IPS-15b (cell line): ENCODE data around the gene RBPJL.

Experiments
- H3K27me3 ChIP-seq: one replicate; pipeline ENCODE4 v1.6.1; 2013; ENCODE audit warnings: low read length; ENCODE audit not compliant: control insufficient read depth, insufficient read depth
- H3K36me3 ChIP-seq: one replicate; pipeline ENCODE4 v1.6.1; 2013; ENCODE audit warnings: low read length; ENCODE audit not compliant: control insufficient read depth, insufficient read depth
- H3K4me1 ChIP-seq: one replicate; pipeline ENCODE4 v1.6.1; 2013; ENCODE audit warnings: mild to moderate bottlenecking, low read length; ENCODE audit not compliant: control insufficient read depth, insufficient read depth
- H3K4me3 ChIP-seq: one replicate; pipeline ENCODE4 v1.5.1; 2013; ENCODE audit warnings: low read depth, low read length
- H3K9ac ChIP-seq: one replicate; pipeline ENCODE4 v1.6.1; 2013; ENCODE audit warnings: low read depth, mild to moderate bottlenecking, low read length
- H3K9me3 ChIP-seq: one replicate; pipeline ENCODE4 v1.6.1; 2013; ENCODE audit warnings: mild to moderate bottlenecking, low read length; ENCODE audit not compliant: control insufficient read depth, insufficient read depth

Gene RBPJL

DNA sequence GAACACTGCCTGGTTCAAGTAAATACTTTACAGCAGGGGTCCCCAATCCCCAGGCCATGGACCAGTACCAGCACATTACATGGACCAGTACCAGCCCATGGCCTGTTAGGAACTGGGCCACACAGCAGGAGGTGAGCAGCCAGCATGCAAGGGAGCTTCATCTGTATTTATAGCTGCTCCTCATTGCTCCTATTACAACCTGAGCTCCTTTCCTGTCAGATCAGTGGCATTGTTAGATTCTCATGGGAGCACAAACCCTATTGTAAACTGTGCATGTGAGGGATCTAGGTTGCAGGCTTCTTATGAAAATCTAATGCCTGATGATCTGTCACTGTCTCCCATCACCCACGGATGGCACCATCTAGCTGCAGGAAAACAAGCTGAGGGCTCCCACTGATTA is 12.0 kb upstream of the RBPJL start:
- H3K9ac ChIP-seq: no peak overlapping the region
- no peaks in the 10 kb centered on the region for H3K4me1 ChIP-seq
- no peaks in the 10 kb centered on the region for H3K36me3 ChIP-seq
- H3K27me3 ChIP-seq: peaks cover 31% of the 10 kb centered on the region
- H3K9me3 ChIP-seq: peaks cover 6% of the 10 kb centered on the region
- no peak overlapping the region for H3K4me3 ChIP-seq

DNA sequence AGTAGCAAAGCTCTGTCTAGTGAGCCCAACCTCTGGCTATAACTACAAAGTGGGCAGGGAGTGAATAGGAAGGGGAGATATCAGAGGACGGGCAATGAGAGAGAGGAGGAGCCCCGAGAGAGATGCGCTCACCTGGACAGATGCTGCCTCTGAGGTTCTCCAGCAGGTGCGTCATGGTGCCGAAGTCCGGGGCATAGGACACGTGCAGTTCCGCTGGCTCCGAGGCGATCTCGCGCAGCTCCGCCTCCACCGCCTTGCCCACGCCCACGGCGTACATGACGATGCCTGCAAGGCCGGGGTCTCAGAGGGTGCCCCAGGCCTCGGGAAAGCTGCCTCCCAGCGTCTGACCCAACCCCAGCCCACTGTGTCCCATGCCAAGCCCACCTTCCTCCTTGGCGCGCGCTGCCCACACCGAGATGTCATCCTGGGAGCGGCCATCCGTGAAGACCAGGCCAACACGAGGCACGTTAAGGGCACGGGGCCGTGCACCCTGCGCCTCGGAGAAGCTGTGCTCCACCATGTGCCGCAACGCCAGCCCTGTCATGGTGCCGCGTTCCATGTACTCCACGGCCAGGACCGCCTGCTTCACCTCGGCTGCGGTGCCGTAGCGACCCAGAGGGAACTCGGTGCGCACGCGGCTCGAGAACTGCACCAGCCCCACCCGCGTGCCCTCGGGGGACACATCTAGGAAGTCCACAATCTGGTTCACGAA is 8.7 kb upstream of the RBPJL start:
- Histone ChIP-seq H3K4me1 (peaks cover 3% of the 10 kb centered on the region), H3K9me3 (peaks cover 6% of the 10 kb centered on the region), H3K9ac (no peak overlapping the region), H3K27me3 (peaks cover 11% of the 10 kb centered on the region), H3K4me3 (no peak overlapping the region), H3K36me3 (no peaks in the 10 kb centered on the region)

DNA sequence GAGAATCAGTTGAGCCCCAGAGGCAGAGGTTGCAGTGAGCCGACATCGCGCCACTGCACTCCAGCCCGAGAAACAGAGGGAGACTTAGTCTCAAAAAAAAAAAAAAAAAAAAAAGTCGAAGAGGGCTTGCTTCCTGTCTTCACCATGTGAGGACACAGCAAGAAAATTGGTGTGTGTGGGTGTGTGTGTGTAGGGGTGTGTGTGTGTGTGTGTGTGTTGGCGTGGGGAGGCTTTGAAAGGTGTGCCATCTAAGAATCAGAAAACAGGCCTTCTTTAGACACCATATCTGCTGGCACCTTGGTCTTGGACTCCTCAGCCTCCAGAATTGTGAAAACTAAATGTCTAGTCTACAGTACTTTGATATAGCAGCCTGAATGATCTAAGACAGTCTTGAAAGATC is 6.9 kb upstream of the RBPJL start:
- Histone ChIP-seq H3K9me3 (peaks cover 2% of the 10 kb centered on the region), H3K36me3 (no peaks in the 10 kb centered on the region), H3K27me3 (no peaks in the 10 kb centered on the region), H3K9ac (no peak overlapping the region), H3K4me1 (peaks cover 3% of the 10 kb centered on the region), H3K4me3 (no peak overlapping the region)

DNA sequence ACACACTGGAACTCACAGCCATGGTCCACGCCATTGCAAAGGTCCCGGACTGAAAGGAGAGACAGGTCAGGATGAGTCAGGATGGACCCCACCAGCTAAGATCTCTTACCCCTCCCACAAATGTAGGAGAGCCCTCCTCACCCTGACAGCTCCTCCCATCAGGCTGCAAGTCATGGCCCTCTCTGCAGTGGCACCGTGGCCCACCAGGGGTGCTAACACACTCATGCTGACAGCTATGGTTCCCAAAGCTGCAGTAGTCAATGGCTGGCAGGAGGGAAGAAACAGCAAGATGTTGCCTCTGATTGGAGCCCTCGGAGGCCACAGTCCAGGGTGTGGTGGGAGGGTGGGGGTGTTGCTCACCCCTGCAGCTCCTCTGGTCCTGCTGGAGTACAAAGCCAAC is 5.7 kb upstream of the RBPJL start:
- no peaks in the 10 kb centered on the region for H3K9me3 ChIP-seq
- no peaks in the 10 kb centered on the region for H3K36me3 ChIP-seq
- no peak overlapping the region for H3K9ac ChIP-seq
- H3K4me3 ChIP-seq: peak overlapping the region; percentile 14
- H3K4me1 ChIP-seq: peaks cover 3% of the 10 kb centered on the region
- H3K27me3 ChIP-seq: peaks cover under 1% of the 10 kb centered on the region

DNA sequence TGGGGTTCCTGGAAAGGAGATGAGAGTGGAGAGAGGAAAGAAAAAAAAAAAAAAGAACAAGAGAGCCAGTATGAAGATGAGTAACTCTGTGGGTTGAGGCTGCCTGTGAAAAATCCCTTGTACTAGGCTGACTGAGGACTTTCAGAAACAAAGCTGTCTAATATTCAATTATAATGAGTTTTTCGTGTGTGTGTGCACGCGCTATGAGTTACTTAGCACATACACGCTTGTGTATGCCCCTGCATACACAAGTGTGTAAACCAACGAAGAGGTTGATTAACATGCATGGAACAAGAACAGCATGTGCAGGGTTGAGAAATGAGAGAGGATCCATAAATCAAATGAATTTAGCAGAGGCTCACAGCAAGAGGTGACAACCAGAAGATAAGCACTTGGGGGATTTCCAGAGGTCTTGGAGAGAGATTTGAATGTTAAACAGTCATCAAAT is 4.8 kb upstream of the RBPJL start:
- H3K4me3 ChIP-seq: no peak overlapping the region
- H3K9me3 ChIP-seq: no peaks in the 10 kb centered on the region
- H3K9ac ChIP-seq: no peak overlapping the region
- peaks cover 5% of the 10 kb centered on the region for H3K27me3 ChIP-seq
- H3K36me3 ChIP-seq: no peaks in the 10 kb centered on the region
- H3K4me1 ChIP-seq: peaks cover 3% of the 10 kb centered on the region

DNA sequence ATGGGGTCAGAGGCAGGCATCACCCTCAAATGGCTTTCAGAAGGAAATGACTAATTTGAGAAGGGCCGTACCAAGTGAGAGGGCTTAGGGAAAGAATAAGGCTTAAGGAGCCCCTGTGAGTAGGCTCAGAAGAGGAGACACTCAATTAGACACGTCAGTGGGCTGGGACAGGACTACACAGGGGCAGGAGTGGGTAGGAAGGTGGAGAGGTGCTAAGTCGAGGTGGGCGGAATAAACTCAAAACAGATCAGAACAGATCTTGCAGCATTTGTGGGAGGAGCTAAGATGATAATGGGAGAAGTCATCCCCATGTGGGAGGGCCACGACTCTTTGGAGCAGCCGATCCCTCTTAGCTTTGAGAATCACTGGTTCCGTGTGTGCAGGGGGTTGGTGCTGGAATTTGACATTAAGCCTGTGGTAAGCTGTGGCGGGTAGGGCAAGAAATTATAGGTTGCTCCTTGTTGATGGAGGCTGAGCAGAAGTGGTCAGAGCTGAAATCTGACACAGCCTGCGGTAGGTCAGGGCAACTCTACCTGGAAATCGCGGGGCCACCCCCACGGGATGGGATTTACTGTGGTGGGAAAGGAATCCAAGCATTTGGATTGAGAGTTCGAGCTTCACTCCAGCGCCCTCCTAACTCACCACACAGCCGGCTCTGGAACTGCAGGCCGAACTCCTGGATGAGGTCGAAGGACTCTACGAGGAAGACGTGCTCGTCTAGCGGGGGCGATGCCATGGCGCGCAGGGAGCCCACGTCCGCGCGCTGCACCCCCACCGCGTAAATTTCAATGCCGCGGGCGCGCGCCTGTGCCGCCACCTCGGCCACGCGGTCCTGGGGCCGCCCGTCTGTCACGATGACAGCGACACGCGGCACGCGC is 2.8 kb upstream of the RBPJL start:
- Histone ChIP-seq H3K36me3 (no peaks in the 10 kb centered on the region), H3K9ac (no peak overlapping the region), H3K4me3 (no peak overlapping the region), H3K27me3 (peaks cover 11% of the 10 kb centered on the region), H3K4me1 (peaks cover 4% of the 10 kb centered on the region), H3K9me3 (no peaks in the 10 kb centered on the region)

DNA sequence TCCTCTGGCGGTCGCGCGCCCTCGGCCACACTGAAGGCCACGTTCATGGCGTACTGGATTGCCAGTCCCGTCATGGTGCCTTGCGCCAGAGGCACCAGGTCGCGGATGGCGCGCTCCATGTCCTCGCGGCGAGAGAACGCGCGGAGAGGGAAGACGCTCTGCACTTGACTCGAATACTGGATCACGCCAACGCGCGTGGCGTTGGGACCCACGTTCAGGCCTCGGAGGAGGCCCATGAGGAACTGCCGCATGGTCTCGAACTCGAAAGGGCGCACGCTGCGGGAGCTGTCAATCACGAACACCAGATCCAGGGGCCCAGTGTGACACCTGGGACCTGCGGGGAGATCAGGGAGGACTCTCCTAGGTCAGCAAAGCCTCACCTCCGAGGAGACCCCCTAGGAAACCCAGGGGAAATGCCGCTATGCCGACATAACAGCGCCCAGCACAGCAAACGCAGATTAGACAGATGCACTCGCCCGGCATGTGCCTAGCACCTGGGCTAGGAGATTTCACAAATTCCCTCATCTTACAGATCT is 2.1 kb upstream of the RBPJL start:
- Histone ChIP-seq H3K4me3 (no peak overlapping the region), H3K27me3 (peaks cover 11% of the 10 kb centered on the region), H3K4me1 (peaks cover 4% of the 10 kb centered on the region), H3K9me3 (no peaks in the 10 kb centered on the region), H3K9ac (no peak overlapping the region), H3K36me3 (no peaks in the 10 kb centered on the region)

DNA sequence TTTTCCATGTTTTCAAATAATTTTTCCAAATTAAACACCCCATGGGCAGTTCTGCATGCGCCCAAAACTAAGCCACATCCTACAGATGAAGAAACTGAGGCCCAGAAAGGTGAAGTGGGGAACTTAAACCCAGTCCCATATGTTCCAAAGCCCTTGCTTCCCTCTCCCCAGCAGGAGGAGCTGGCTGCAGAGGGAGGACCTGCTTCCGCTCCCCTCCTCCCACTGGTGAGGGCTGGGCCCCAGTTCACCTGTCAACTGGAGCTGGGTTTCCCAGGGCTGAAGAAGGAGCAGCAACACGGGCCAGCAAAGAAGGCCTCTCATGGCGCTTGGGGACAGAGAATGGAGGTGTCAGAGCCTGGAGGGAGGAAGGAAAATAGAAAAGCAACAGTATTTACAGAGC is 1.4 kb upstream of the RBPJL start:
- Histone ChIP-seq H3K9ac (no peak overlapping the region), H3K27me3 (peaks cover 11% of the 10 kb centered on the region)

DNA sequence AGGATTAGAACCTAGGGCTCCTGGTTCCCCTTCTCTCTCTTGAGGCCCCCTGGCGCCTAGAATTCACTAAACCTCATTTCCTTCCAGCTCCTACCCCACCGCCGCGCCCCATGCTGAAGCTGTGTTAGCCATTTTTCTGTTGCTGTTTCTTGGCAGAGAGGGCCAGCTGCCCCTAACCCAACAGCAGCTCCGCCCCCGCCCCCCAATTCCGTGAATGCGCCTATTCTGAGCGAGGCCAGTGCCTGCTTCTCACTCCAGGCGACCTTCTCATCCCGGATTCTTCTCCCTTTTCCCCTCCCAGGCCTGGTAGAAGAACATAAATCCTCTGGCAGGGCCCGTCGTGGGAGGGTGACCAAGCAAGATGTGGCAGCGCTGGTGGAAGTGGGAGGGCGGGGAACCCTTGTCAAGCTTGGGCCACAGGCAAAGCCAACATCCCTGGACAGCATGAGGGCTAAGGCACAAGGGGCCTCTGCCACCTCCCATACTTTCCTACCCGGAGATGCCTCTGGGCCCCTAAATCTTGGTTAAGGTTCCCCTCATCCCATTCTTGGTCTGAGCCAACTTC is 518 bp downstream of the RBPJL start:
- Histone ChIP-seq H3K4me1 (peaks cover 2% of the 10 kb centered on the region), H3K27me3 (peaks cover 19% of the 10 kb centered on the region), H3K9ac (no peak overlapping the region), H3K9me3 (no peaks in the 10 kb centered on the region), H3K4me3 (no peak overlapping the region), H3K36me3 (no peaks in the 10 kb centered on the region)

More for the DNA sequence above, 1.4 kb upstream of the RBPJL start:
- Histone ChIP-seq H3K9me3 (no peaks in the 10 kb centered on the region), H3K36me3 (no peaks in the 10 kb centered on the region), H3K4me3 (no peak overlapping the region), H3K4me1 (peaks cover 4% of the 10 kb centered on the region)

DNA sequence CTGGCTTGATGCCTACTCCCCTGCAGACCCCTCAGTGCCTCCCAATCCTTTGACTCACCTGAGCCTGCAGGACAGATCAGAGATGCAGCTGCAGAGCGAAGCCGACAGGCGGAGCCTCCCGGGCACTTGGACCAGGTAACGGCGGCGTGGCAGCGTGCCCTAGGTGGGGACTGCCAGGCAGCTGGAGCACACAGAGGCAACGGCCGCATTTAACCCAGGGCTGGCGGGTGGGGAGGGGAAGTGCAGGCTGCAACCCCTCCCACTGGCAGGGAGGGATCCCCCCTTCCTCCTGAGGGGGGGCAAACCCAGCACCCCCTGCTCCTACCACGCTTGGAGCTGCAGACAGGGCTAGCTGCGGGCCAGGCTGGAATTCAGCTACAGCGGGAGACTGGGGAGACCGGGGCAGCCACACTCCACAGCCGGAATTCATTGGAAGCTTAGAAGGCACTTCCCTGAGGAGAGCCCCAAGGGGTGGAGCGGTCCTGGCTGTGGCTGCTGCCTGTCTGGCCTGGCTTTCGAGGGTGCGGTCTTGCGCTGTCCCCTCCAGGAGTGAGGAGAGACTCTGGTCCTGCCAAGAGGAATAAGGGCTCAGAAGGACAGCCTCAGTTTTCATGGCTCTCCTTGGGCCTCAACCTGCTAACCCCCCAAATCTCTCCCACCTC is 1.6 kb downstream of the RBPJL start, which contains the start of gene MATN4:
MATN4 (minus strand) TSS at position 183 of the 662 bp plus-strand sequence. CDS start 2,717 bp downstream, outside the sequence.
- H3K4me3 ChIP-seq: no peak within 1 kb of the TSS
- H3K9me3 ChIP-seq: no peaks in the 10 kb centered on the region
- no peaks in the 10 kb centered on the region for H3K36me3 ChIP-seq
- peaks cover 19% of the 10 kb centered on the region for H3K27me3 ChIP-seq
- H3K9ac ChIP-seq: peak within 1 kb of the TSS; percentile 5
- peaks cover 2% of the 10 kb centered on the region for H3K4me1 ChIP-seq

DNA sequence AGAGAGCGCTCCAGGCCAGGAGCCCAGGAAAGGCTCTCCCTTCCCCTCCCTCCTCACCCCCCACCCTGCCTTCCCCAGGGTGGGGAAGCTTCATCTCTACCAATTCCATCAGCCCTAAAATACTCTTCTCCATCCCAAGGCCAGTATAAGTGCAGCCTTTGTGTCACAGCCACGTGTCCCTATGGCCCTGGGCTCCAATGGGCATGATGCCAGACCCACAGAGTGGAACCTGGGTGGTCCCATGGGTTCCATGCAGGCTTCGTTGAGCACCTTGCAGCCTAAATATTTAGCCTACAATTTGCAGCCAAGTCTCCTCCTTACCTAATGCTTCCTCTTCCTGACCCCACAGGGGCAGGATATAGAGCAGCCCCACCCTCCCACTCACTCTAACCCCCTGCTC is 2.4 kb downstream of the RBPJL start:
- H3K4me3 ChIP-seq: no peak overlapping the region
- H3K27me3 ChIP-seq: peaks cover 19% of the 10 kb centered on the region
- H3K4me1 ChIP-seq: peaks cover 2% of the 10 kb centered on the region
- H3K36me3 ChIP-seq: no peaks in the 10 kb centered on the region
- H3K9ac ChIP-seq: no peak overlapping the region
- H3K9me3 ChIP-seq: no peaks in the 10 kb centered on the region
